Stimulated activated naive CD8-positive, alpha-beta T cell treated with anti-CD3 and anti-CD28 coated beads, Interleukin-15, Interleukin-2, amounts not matched to agents 100 ng/mL and 50 ng/mL, for 24 hours (primary cell): ENCODE data around the gene SATB1.

Source experiments
- H3K27ac Mint-ChIP-seq: one replicate; pipeline ENCODE4 v1.8.0; 2021; ENCODE audit warnings: mild to moderate bottlenecking, mixed read lengths
- H3K27me3 Mint-ChIP-seq: one replicate; pipeline ENCODE4 v1.8.0; 2021; ENCODE audit warnings: mixed read lengths
- H3K36me3 Mint-ChIP-seq: one replicate; pipeline ENCODE4 v1.8.0; 2021; ENCODE audit warnings: low read depth, mixed read lengths
- H3K4me1 Mint-ChIP-seq: one replicate; pipeline ENCODE4 v1.8.0; 2021; ENCODE audit warnings: low read depth, mixed read lengths
- H3K4me3 Mint-ChIP-seq: one replicate; pipeline ENCODE4 v1.8.0; 2021; ENCODE audit warnings: mild to moderate bottlenecking, mixed read lengths
- H3K9me3 Mint-ChIP-seq: one replicate; pipeline ENCODE4 v1.8.0; 2021; ENCODE audit warnings: mixed read lengths

SATB1 gene

GRCh38 chr3:18396428-18396827 is 28.7 kb downstream of the SATB1 start:
- peaks cover 96% of the 10 kb centered on the region for H3K36me3 Mint-ChIP-seq
- H3K4me1 Mint-ChIP-seq = peaks cover 93% of the 10 kb centered on the region
- peak overlapping the region; percentile 53 for H3K27ac Mint-ChIP-seq

GRCh38 chr3:18394384-18394995 is 30.6 kb downstream of the SATB1 start:
- H3K4me3 Mint-ChIP-seq = peak overlapping the region; percentile 62

More at GRCh38 chr3:18396428-18396827, 28.7 kb downstream of the SATB1 start:
- H3K9me3 Mint-ChIP-seq = no peaks in the 10 kb centered on the region
- no peak overlapping the region for H3K4me3 Mint-ChIP-seq
- no peaks in the 10 kb centered on the region for H3K27me3 Mint-ChIP-seq

GRCh38 chr3:18393906-18394305 is 31.2 kb downstream of the SATB1 start:
- no peak overlapping the region for H3K4me3 Mint-ChIP-seq
- H3K9me3 Mint-ChIP-seq = no peaks in the 10 kb centered on the region
- peaks cover 87% of the 10 kb centered on the region for H3K36me3 Mint-ChIP-seq
- peak overlapping the region; percentile 84 for H3K27ac Mint-ChIP-seq
- H3K27me3 Mint-ChIP-seq = no peaks in the 10 kb centered on the region
- peaks cover 86% of the 10 kb centered on the region for H3K4me1 Mint-ChIP-seq

More at GRCh38 chr3:18394384-18394995, 30.6 kb downstream of the SATB1 start:
- no peaks in the 10 kb centered on the region for H3K9me3 Mint-ChIP-seq
- H3K27me3 Mint-ChIP-seq = no peaks in the 10 kb centered on the region
- H3K4me1 Mint-ChIP-seq = peaks cover 88% of the 10 kb centered on the region
- peak overlapping the region; percentile 84 for H3K27ac Mint-ChIP-seq
- H3K36me3 Mint-ChIP-seq = peaks cover 89% of the 10 kb centered on the region

- Mint-ChIP-seq H3K36me3 (peaks cover 85% of the 10 kb centered on the region), H3K4me3 (no peak overlapping the region), H3K9me3 (no peaks in the 10 kb centered on the region), H3K4me1 (peaks cover 82% of the 10 kb centered on the region), H3K27ac (peak overlapping the region; percentile 82), H3K27me3 (no peaks in the 10 kb centered on the region)
Observed at GRCh38 chr3:18390024-18390660, 35.0 kb downstream of the SATB1 start.

- Mint-ChIP-seq H3K27me3 (no peaks in the 10 kb centered on the region), H3K27ac (no peak overlapping the region), H3K36me3 (peaks cover 82% of the 10 kb centered on the region), H3K4me1 (peaks cover 82% of the 10 kb centered on the region), H3K9me3 (no peaks in the 10 kb centered on the region), H3K4me3 (no peak overlapping the region)
Observed at GRCh38 chr3:18389108-18389733, 35.9 kb downstream of the SATB1 start.

GRCh38 chr3:18386274-18386890 is 38.8 kb downstream of the SATB1 start:
- no peaks in the 10 kb centered on the region for H3K9me3 Mint-ChIP-seq

GRCh38 chr3:18385706-18386105 is 39.4 kb downstream of the SATB1 start:
- Mint-ChIP-seq H3K4me3 (no peak overlapping the region), H3K27ac (no peak overlapping the region), H3K9me3 (no peaks in the 10 kb centered on the region), H3K36me3 (peaks cover 81% of the 10 kb centered on the region), H3K27me3 (no peaks in the 10 kb centered on the region), H3K4me1 (peaks cover 81% of the 10 kb centered on the region)

More at GRCh38 chr3:18386274-18386890, 38.8 kb downstream of the SATB1 start:
- Mint-ChIP-seq H3K4me1 (peaks cover 79% of the 10 kb centered on the region), H3K36me3 (peaks cover 77% of the 10 kb centered on the region), H3K27me3 (no peaks in the 10 kb centered on the region), H3K4me3 (no peak overlapping the region), H3K27ac (peak overlapping the region; percentile 55)

GRCh38 chr3:18382760-18383369 is 42.3 kb downstream of the SATB1 start:
- Mint-ChIP-seq H3K27ac (peak overlapping the region; percentile 64), H3K27me3 (no peaks in the 10 kb centered on the region), H3K4me1 (peaks cover 81% of the 10 kb centered on the region), H3K9me3 (no peaks in the 10 kb centered on the region), H3K4me3 (no peak overlapping the region), H3K36me3 (peaks cover 84% of the 10 kb centered on the region)

GRCh38 chr3:18379647-18380046 is 45.5 kb downstream of the SATB1 start:
- peaks cover 92% of the 10 kb centered on the region for H3K36me3 Mint-ChIP-seq
- H3K27ac Mint-ChIP-seq = peak overlapping the region; percentile 52
- H3K27me3 Mint-ChIP-seq = no peaks in the 10 kb centered on the region
- no peaks in the 10 kb centered on the region for H3K9me3 Mint-ChIP-seq
- peaks cover 89% of the 10 kb centered on the region for H3K4me1 Mint-ChIP-seq
- H3K4me3 Mint-ChIP-seq = no peak overlapping the region

GRCh38 chr3:18378218-18378617 is 46.9 kb downstream of the SATB1 start:
- Mint-ChIP-seq H3K36me3 (peaks cover 94% of the 10 kb centered on the region), H3K4me3 (no peak overlapping the region), H3K4me1 (peaks cover 90% of the 10 kb centered on the region), H3K9me3 (no peaks in the 10 kb centered on the region), H3K27me3 (no peaks in the 10 kb centered on the region), H3K27ac (peak overlapping the region; percentile 76)

- peaks cover 97% of the 10 kb centered on the region for H3K36me3 Mint-ChIP-seq
- no peak overlapping the region for H3K4me3 Mint-ChIP-seq
- no peaks in the 10 kb centered on the region for H3K9me3 Mint-ChIP-seq
- H3K27me3 Mint-ChIP-seq = no peaks in the 10 kb centered on the region
- no peak overlapping the region for H3K27ac Mint-ChIP-seq
- H3K4me1 Mint-ChIP-seq = peaks cover 93% of the 10 kb centered on the region
Observed at GRCh38 chr3:18376682-18377081, 48.5 kb downstream of the SATB1 start.

- H3K4me1 Mint-ChIP-seq = peaks cover 98% of the 10 kb centered on the region
- H3K4me3 Mint-ChIP-seq = peak overlapping the region; percentile 44
Observed at GRCh38 chr3:18372786-18373405, 52.2 kb downstream of the SATB1 start.

GRCh38 chr3:18370672-18371071 is 54.5 kb downstream of the SATB1 start:
- no peaks in the 10 kb centered on the region for H3K9me3 Mint-ChIP-seq
- peaks cover 97% of the 10 kb centered on the region for H3K4me1 Mint-ChIP-seq
- H3K36me3 Mint-ChIP-seq = peaks cover 99% of the 10 kb centered on the region
- H3K4me3 Mint-ChIP-seq = peak overlapping the region; percentile 33
- no peaks in the 10 kb centered on the region for H3K27me3 Mint-ChIP-seq
- H3K27ac Mint-ChIP-seq = peak overlapping the region; percentile 70

More at GRCh38 chr3:18372786-18373405, 52.2 kb downstream of the SATB1 start:
- H3K27me3 Mint-ChIP-seq = no peaks in the 10 kb centered on the region
- no peaks in the 10 kb centered on the region for H3K9me3 Mint-ChIP-seq
- H3K27ac Mint-ChIP-seq = peak overlapping the region; percentile 67
- H3K36me3 Mint-ChIP-seq = peaks cover 99% of the 10 kb centered on the region

- no peaks in the 10 kb centered on the region for H3K9me3 Mint-ChIP-seq
- peaks cover 99% of the 10 kb centered on the region for H3K36me3 Mint-ChIP-seq
- H3K27ac Mint-ChIP-seq = peak overlapping the region; percentile 74
- peak overlapping the region; percentile 43 for H3K4me3 Mint-ChIP-seq
- no peaks in the 10 kb centered on the region for H3K27me3 Mint-ChIP-seq
- H3K4me1 Mint-ChIP-seq = peaks cover 93% of the 10 kb centered on the region
Observed at GRCh38 chr3:18369551-18370185, 55.5 kb downstream of the SATB1 start.
